BLaER1 (cell line): ENCODE results near the gene TSLP.
A peak's percentile ranks its signal among the peaks of the same experiment; 100 is the strongest.

ENCODE experiments used
- H3K27ac ChIP-seq: shearing (Covaris generic); formaldehyde crosslinking; 2 replicates; pipeline ENCODE4 v1.8.1; 2022
- H3K27me3 ChIP-seq: shearing (Covaris generic); formaldehyde crosslinking; 2 replicates; pipeline ENCODE4 v1.8.1; 2022
- H3K36me3 ChIP-seq: shearing (Covaris generic); formaldehyde crosslinking; 2 replicates; pipeline ENCODE4 v1.8.1; 2022
- H3K4me1 ChIP-seq: shearing (Covaris generic); formaldehyde crosslinking; 2 replicates; pipeline ENCODE4 v1.8.1; 2022
- H3K4me2 ChIP-seq: shearing (Covaris generic); formaldehyde crosslinking; 2 replicates; pipeline ENCODE4 v1.8.1; 2022
- H3K4me3 ChIP-seq: shearing (Covaris generic); formaldehyde crosslinking; 2 replicates; pipeline ENCODE4 v1.8.1; 2022
- H3K9ac ChIP-seq: shearing (Covaris generic); formaldehyde crosslinking; 2 replicates; pipeline ENCODE4 v1.8.1; 2022
- H3K9me3 ChIP-seq: shearing (Covaris generic); formaldehyde crosslinking; 2 replicates; pipeline ENCODE4 v1.8.1; 2022
- H4K20me1 ChIP-seq: shearing (Covaris generic); formaldehyde crosslinking; 2 replicates; pipeline ENCODE4 v1.8.1; 2022
- Cebpa-rat ChIP-seq: shearing (Covaris generic); IDR thresholded peaks from 2 replicates; pipeline ENCODE4 v1.8.1; 2022

TSLP gene

DNA sequence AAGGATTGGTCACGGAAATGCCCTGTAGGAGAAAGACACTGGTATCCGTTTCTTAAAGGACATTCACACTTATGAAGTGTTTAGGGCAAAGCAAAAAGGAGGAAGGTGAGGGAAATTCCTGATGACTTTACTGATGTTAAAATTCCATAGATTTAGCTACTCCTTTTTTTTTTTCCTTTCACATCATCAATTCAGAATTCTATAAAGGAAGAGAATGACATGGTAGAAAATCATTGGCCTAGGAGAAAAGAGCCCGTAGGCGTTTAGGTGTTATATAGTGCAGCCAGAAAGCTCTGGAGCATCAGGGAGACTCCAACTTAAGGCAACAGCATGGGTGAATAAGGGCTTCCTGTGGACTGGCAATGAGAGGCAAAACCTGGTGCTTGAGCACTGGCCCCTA lies at the start of gene TSLP:
Gene TSLP (plus strand): TSS at position 301 of the 400 bp plus-strand sequence. CDS start 178 bp downstream, outside the sequence.
- Histone ChIP-seq H3K36me3 (no peaks in the 10 kb centered on the region), H3K27me3 (no peaks in the 10 kb centered on the region), H3K4me1 (peaks cover 27% of the 10 kb centered on the region), H3K9ac (no peak within 1 kb of the TSS; the same call in 1 of the 2 replicates), H3K4me2 (peak within 1 kb of the TSS; percentile 76), H3K9me3 (no peaks in the 10 kb centered on the region), H4K20me1 (no peaks in the 10 kb centered on the region), H3K27ac (no peak within 1 kb of the TSS), H3K4me3 (peak within 1 kb of the TSS; percentile 66)
- no peak for TF ChIP-seq Cebpa-rat

DNA sequence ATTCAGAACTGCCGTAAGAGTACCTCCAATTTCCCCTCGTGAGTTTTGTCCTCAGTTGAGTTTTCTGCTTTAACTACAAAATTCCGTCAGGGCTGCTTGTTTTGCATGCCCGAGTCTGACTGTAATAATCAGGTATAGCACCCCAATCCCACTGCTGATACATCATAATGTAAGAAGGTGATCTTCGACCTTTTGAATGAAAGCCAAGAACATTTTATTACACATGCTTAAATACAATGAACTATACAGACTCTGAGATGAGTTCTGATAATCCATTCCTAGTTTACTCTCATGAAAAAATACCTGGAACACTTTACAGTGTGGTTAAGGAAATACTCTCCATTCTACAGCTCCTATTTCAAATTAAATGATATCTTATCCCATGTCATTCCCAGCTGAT lies 49.2 kb upstream of the TSLP start:
- no peak overlapping the region for H3K4me2 ChIP-seq
- no peaks in the 10 kb centered on the region for H3K4me1 ChIP-seq
- H4K20me1 ChIP-seq = no peaks in the 10 kb centered on the region
- H3K27ac ChIP-seq = no peak overlapping the region
- H3K27me3 ChIP-seq = no peaks in the 10 kb centered on the region
- TF ChIP-seq Cebpa-rat = no peak
- H3K9me3 ChIP-seq = no peaks in the 10 kb centered on the region
- no peaks in the 10 kb centered on the region for H3K36me3 ChIP-seq
- no peak overlapping the region for H3K4me3 ChIP-seq
- H3K9ac ChIP-seq = no peak overlapping the region

DNA sequence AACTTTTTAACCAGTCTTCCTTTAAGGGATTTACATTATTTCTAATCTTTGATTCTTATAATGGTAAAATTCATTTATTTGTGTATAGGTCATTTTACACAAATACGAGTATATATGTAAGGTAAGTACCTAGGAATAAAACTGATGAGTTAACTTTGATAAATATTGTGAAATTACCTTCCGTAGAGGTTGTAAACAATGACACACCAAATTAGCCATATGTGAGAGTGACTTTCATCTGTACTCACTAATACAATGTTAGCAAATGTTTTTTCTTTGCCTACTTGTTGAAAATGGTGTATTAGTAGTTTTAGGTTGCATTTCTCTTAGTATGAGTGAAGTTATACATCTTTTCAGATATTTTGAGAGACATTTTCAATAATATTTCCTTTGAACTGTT lies 42.6 kb upstream of the TSLP start:
- TF ChIP-seq Cebpa-rat = no peak
- no peak overlapping the region for H3K4me3 ChIP-seq
- no peaks in the 10 kb centered on the region for H3K9me3 ChIP-seq
- H3K4me1 ChIP-seq = no peaks in the 10 kb centered on the region
- no peak overlapping the region for H3K9ac ChIP-seq
- H3K27me3 ChIP-seq = no peaks in the 10 kb centered on the region
- no peaks in the 10 kb centered on the region for H3K36me3 ChIP-seq
- H3K27ac ChIP-seq = no peak overlapping the region
- no peak overlapping the region for H3K4me2 ChIP-seq
- no peaks in the 10 kb centered on the region for H4K20me1 ChIP-seq

DNA sequence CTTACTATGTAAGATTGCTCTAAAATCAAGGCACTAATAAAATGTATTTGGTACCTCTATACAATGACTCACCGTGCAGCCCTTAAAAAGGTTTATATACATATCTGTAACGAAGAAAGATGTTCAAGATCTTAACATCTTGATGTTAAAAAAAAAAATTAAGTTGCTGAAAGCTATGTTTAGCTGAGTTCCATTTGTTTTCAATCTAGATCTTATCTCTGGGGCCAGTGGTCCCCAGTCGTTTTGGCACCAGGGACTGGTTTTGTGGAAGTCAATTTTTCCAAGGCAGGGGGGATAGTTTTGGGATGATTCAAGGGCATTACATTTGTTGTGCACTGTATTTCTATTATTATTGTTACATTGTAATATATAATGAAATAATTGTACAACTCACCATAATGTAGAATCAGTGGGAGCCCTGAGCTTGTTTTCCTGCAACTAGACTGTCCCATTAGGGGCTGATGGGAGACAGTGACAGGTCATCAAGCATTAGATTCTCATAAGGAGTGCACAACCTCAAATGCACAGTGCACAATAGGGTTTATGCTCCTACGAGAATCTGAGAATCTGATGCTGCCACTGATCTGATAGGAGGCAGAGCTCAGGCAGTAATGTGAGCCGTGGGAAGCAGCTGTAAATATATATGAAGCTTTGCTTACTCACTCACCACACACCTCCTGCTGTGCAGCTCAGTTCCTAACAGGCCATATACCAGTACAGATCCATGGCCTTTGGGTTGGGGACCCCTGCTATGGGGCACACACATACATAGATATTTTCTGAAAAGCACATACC lies 27.6 kb upstream of the TSLP start:
- H3K4me1 ChIP-seq = 0 out of 2 replicates have a peak, but pooled peaks cover 6% of the 10 kb centered on the region
- no peaks in the 10 kb centered on the region for H3K27me3 ChIP-seq
- H3K9ac ChIP-seq = no peak overlapping the region
- no peaks in the 10 kb centered on the region for H3K36me3 ChIP-seq
- no peak overlapping the region for H3K4me2 ChIP-seq
- H3K4me3 ChIP-seq = no peak overlapping the region
- H3K9me3 ChIP-seq = no peaks in the 10 kb centered on the region
- no peak overlapping the region for H3K27ac ChIP-seq
- no peaks in the 10 kb centered on the region for H4K20me1 ChIP-seq
- no peak for TF ChIP-seq Cebpa-rat

DNA sequence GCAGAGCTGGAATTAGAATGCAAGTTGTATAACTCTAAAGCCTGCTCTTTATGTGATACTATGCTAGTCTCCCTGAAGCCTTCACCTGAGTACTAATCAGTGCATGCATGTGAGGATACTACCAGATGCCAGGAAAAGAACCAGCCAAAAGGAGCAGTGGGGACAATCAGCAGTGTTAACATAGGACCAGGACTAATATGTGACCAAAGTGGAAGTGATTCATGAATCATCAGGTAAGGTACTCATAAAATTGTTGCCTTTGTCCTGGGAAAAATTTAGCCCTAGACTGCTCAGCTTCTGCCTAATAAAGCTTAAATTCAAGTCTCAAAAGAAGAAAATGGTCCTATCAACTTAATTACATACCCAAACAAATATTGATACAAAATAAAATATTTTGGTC lies 13.4 kb upstream of the TSLP start:
- Histone ChIP-seq H3K27ac (no peak overlapping the region), H3K27me3 (no peaks in the 10 kb centered on the region), H3K9ac (no peak overlapping the region), H4K20me1 (no peaks in the 10 kb centered on the region), H3K36me3 (no peaks in the 10 kb centered on the region), H3K4me2 (no peak overlapping the region), H3K9me3 (no peaks in the 10 kb centered on the region), H3K4me3 (no peak overlapping the region), H3K4me1 (no peaks in the 10 kb centered on the region)
- TF ChIP-seq Cebpa-rat = no peak

DNA sequence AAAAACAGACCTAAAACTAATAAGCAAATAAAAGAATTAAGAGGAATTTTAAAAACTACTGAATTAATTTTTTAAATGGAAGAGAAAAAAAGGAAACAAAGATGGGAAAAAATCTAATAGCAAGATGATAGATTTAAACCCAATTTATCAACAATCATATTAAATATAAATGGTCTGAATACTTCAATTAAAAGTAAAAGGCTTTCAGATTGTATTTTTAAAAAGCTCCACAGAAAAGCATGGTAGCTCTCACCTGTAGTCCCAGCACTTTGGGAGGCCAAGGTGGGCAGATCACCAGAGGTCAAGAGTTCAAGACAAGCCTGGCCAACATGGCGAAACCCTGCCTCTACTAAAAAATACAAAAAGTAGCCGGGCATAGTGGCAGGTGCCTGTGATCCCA lies 11.3 kb upstream of the TSLP start:
- no peaks in the 10 kb centered on the region for H3K4me1 ChIP-seq
- TF ChIP-seq Cebpa-rat = no peak
- no peaks in the 10 kb centered on the region for H3K27me3 ChIP-seq
- no peak overlapping the region for H3K27ac ChIP-seq
- no peaks in the 10 kb centered on the region for H3K36me3 ChIP-seq
- no peaks in the 10 kb centered on the region for H4K20me1 ChIP-seq
- H3K4me2 ChIP-seq = no peak overlapping the region
- no peaks in the 10 kb centered on the region for H3K9me3 ChIP-seq
- H3K9ac ChIP-seq = no peak overlapping the region
- no peak overlapping the region for H3K4me3 ChIP-seq

DNA sequence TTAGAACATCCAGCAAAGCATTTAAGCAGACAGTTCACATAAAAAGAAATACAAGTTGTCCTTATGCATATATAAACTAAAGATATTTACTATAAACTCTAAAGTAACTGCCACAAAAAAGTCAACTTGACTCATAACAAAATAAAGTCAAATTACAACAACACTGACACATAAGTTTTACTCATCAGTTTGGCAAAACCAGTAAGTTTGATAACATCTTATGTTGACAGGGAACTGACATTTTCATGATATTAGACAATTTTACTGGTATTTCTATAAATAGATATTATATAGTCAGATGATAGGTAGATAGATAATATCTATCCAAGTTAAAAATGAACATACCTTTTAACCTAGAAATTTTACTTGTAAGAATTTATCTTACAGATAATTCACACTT lies 9.9 kb upstream of the TSLP start:
- H3K9ac ChIP-seq = no peak overlapping the region

DNA sequence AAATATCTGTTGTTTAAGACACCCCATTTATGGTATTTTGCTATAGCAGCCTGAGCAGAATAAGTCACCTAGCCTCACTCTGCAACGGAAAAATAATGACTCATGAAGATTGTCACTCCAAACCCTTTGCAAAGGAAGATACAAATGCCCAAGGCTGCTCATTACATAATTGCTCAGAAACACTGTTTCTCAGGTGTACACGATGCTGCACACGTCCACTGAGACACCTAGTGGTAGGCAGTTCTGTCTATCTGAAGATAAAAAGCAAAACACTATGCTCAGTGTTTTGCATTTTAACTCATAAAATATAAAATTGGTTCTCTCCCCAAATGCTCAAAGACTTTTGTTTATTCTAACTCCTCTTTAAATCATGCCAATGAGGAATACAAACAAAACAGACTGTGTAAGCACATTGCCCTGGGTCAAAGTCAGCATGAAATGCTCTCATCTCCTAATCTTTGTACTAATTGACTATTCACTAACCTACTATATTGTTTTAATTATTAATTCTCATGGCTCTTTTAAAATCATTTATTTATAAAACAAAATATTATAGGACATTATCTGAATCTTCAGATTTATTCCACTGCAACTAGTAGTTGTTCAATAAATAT lies 7.7 kb upstream of the TSLP start:
- H3K4me2 ChIP-seq = no peak overlapping the region
- no peaks in the 10 kb centered on the region for H3K36me3 ChIP-seq
- no peak overlapping the region for H3K4me3 ChIP-seq
- no peak overlapping the region for H3K27ac ChIP-seq
- peaks cover 13% of the 10 kb centered on the region for H3K4me1 ChIP-seq
- H3K9me3 ChIP-seq = no peaks in the 10 kb centered on the region
- no peaks in the 10 kb centered on the region for H4K20me1 ChIP-seq
- H3K27me3 ChIP-seq = no peaks in the 10 kb centered on the region
- no peak overlapping the region for H3K9ac ChIP-seq
- TF ChIP-seq Cebpa-rat = no peak

More for the DNA sequence above, 9.9 kb upstream of the TSLP start:
- H3K27ac ChIP-seq = no peak overlapping the region
- no peak overlapping the region for H3K4me2 ChIP-seq
- no peaks in the 10 kb centered on the region for H3K36me3 ChIP-seq
- no peaks in the 10 kb centered on the region for H3K9me3 ChIP-seq
- 0 out of 2 replicates have a peak, but pooled peaks cover under 1% of the 10 kb centered on the region for H3K4me1 ChIP-seq
- TF ChIP-seq Cebpa-rat = no peak
- no peaks in the 10 kb centered on the region for H3K27me3 ChIP-seq
- no peak overlapping the region for H3K4me3 ChIP-seq
- no peaks in the 10 kb centered on the region for H4K20me1 ChIP-seq

DNA sequence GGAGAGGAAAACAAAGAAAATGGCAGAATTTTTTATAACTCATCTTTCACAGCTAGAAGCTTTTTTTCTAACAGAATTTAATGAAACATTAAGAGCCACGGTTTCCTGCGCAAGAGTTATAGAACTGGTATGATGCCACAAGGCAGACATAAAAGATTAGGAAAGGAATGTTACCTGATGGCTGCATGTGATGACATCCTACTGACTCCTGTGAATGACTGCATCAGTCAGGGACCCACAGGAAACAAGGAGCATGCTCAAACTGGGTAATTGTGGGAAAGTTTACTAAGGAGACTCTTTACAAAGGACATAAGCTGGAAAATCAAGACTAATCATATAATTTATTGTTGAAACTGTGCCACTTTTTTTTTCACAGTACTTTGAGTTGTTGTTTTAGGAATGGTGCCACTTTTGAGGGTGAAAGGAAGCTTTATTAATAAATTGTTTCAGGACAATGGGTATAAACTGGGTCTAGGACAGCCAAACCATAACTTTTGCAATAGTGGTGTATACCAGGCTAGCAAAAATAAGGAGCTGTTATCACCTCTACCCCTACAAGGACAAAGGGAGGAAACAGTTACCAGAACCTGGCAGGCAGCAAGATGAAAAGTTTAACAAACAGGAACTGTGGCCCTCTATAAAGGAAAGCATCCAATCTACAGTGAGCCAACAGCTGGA lies 5.1 kb upstream of the TSLP start:
- no peak for TF ChIP-seq Cebpa-rat
- Histone ChIP-seq H3K4me3 (no peak overlapping the region), H3K4me2 (peak overlapping the region; percentile 36), H4K20me1 (no peaks in the 10 kb centered on the region), H3K36me3 (no peaks in the 10 kb centered on the region), H3K27ac (no peak overlapping the region), H3K4me1 (peaks cover 13% of the 10 kb centered on the region), H3K9ac (no peak overlapping the region), H3K27me3 (no peaks in the 10 kb centered on the region), H3K9me3 (no peaks in the 10 kb centered on the region)

DNA sequence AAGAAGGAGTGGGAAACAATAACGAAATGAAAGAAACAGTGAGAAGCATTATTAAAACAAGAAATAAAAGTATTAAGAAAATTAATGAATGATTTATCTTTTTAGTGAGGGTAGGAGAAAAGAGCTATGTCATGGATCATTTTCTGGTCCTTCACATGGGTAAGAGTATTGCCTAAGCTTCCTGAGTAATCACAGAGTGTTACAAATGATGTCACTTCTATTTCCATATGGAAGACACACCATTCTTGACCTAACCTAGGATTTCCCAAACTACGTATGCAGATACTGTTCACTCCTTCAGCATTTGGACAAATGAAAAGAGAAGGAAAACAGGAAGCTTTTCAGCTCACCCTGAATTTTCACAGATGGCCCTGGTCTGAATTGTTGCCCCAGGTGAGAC lies 3.3 kb upstream of the TSLP start:
- Histone ChIP-seq H3K4me1 (peaks cover 21% of the 10 kb centered on the region), H3K9ac (no peak overlapping the region), H4K20me1 (no peaks in the 10 kb centered on the region), H3K4me3 (no peak overlapping the region), H3K27me3 (no peaks in the 10 kb centered on the region), H3K36me3 (no peaks in the 10 kb centered on the region), H3K4me2 (no peak overlapping the region), H3K27ac (no peak overlapping the region), H3K9me3 (no peaks in the 10 kb centered on the region)
- no peak for TF ChIP-seq Cebpa-rat
